AG09309 (cell line): ENCODE data around the gene TLR6.

ENCODE experiments used
- DNase-seq: peaks from one replicate; pipeline ENCODE4 v3.0.0-alpha.2; 2010; ENCODE audit warnings: low read depth
- H3K4me3 ChIP-seq: 2 replicates; pipeline ENCODE4 v1.5.1; 2011; ENCODE audit warnings: mild to moderate bottlenecking, low read depth, low read length, moderate library complexity; ENCODE audit not compliant: control insufficient read depth
- CTCF ChIP-seq: IDR thresholded peaks from 2 replicates; pipeline ENCODE4 v1.5.1; 2011; ENCODE audit warnings: mild to moderate bottlenecking, low read depth, low read length, inconsistent platforms; ENCODE audit not compliant: insufficient read depth, control insufficient read depth; ENCODE audit errors: missing control alignments

The TLR6 gene

GRCh38 chr4:38831653-38832052, 25.0 kb downstream of the TLR6 start:
- no peak for DNase-seq
- no peak for TF ChIP-seq CTCF
- no peak overlapping the region for H3K4me3 ChIP-seq

DNA sequence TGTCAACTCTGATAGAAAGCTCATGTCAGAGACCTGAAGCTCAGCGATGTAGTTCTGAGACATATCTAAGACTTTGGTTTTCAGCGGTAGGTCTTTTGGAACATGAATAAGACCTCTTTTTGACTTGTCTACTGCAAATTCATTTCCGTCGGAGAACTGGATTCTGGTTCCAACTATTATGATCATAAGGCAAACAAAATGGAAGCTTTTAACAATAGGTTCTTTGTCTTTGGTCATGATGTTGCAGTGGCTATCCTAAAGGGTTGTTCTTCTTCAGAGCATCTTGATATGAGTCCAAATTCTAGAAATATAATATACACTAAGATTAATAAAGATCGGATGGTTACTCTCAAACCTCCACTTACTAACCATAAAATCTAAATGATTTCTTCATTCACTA, 27.4 kb downstream of the TLR6 start:
- no peak overlapping the region for H3K4me3 ChIP-seq
- TF ChIP-seq CTCF: no peak
- DNase-seq: no peak

GRCh38 chr4:38823766-38824165, 32.9 kb downstream of the TLR6 start:
- H3K4me3 ChIP-seq: no peak overlapping the region
- DNase-seq: no peak
- TF ChIP-seq CTCF: no peak

- no peak for TF ChIP-seq CTCF
- H3K4me3 ChIP-seq: no peak overlapping the region
- no peak for DNase-seq
These were observed 33.8 kb downstream of the TLR6 start for GRCh38 chr4:38822748-38823303.

DNA sequence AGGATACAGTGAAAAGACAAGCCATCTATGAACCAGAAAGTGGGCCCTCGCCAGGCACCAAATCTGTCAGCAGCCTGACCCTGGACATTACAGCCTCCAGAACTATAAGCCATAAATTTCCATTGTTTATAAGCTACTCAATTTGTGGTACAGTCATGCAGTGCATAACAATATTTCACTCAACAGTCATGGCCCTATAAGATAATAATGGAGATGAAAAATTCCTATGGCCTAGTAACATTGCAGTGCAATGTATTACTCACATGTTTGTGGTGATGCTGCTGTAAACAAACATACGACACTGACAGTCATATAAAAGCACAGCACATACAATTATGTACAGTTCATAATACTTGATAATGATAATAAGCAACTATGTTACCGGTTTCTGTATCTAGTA, 34.9 kb downstream of the TLR6 start:
- DNase-seq: no peak
- no peak overlapping the region for H3K4me3 ChIP-seq
- TF ChIP-seq CTCF: no peak

DNA sequence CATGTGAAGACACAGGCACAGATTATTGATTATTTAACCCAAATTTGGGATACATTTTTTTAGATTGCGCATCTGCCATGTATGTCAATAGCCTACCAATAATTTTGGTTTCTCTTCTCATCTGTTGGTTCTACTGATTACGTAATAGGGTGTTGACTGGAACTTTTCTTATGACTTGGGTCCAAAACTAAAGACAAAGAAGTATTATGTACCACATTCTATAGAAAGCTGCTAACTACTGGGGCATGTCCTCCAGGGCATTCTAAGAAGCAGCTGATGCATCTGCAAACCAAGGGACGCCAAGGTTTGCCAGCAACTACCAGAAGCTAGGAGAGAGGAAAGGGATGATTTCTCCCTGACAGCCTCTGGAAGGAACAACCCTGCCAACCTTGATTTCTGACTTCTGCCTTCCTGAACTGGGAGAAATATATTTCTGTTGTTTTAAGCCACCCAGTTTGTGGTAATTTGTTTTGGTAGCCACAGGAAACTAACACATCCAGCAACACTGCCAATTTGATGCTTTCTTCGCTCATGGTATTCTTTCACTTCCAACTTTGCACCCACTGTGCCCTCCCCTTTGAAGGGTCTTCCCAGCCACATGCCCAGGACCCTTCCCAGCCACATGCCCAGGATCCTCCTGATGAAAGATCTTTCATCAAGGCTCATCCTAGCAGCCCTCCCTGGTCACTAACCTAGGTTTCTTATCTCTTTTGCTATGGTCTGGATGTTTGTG, 36.1 kb downstream of the TLR6 start:
- no peak for DNase-seq
- no peak overlapping the region for H3K4me3 ChIP-seq

More for the DNA sequence above, 36.1 kb downstream of the TLR6 start:
- no peak for TF ChIP-seq CTCF
